Measurements from ENCODE around the gene TRAPPC5. TPM values are rescaled to one million over a fixed set of nuclear protein-coding genes. Genes with fewer than 3 reads are reported as not detected.

TRAPPC5 gene
- total and polyA plus RNA-seq, 10 of the 15 experiments (the other 5 are each of a cell fraction or from before 2014, with no cell fraction given), result 4.2 to 210 (median 89.1) TPM

DNA sequence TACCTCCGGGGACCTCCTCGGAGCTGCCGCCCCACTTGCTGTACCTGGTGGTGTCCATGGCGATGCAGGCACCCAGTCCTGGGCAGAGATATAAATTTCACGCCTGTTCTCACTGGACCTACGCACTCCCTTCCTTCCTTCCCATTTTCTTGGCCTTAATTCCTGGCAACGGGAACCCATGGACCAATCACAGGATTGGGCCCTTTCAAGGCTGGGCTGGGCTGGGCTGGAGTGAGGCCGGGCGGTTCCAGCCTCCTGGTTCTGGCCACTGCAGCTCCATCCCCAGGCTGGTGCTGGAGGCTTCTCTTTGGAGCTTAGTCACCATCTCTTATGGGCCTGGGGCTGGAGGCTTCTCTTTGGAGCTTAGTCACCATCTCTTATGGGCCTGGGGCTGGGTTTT is 51.4 kb downstream of the TRAPPC5 start, which contains the start of gene CLEC4G:
TSS of gene CLEC4G (minus strand) at position 66 of the 400 bp plus-strand sequence. CDS start at position 58, 8 bp downstream.
- ATAC-seq (no peak), DNase-seq (ENCODE audit: low read depth, low spot score) (no peak), FAIRE-seq (no peak)
- H4K20me1 ChIP-seq (ENCODE audit: control insufficient read depth, insufficient read depth), result no peaks in the 10 kb centered on the region
- in situ Hi-C loops (cut with MboI) (no loop called here), intact Hi-C loops (cut with micrococcal nuclease; ENCODE audit: unreplicated experiment) (no loop called here)
- no peak within 1 kb of the TSS for H3K27ac ChIP-seq (ENCODE audit: control insufficient read depth, insufficient read depth)
- H3K4me3 ChIP-seq, result no peak within 1 kb of the TSS
- ChIA-PET RAD21 (ENCODE audit: unreplicated experiment) (no interaction called here), CTCF (no interaction called here), POLR2A (no interaction called here), SMC1A (ENCODE audit: uncharacterized antibody, unreplicated experiment) (interaction anchor here (0.6 kb wide), 1 partner anchor 164 kb away, joined by 3 read pairs; no protein-coding TSS in a partner anchor)
- H3K79me2 ChIP-seq (ENCODE audit: control insufficient read depth, insufficient read depth, low read length), result no peaks in the 10 kb centered on the region
- no peaks in the 10 kb centered on the region; the same call in none of the 2 replicates for H3K4me1 ChIP-seq (ENCODE audit: control insufficient read depth, insufficient read depth, low read length)
- no peaks in the 10 kb centered on the region for H3K36me3 ChIP-seq (ENCODE audit: control insufficient read depth in 2 of 2, insufficient read depth in 2 of 2, low read length in 1 of 2)
- H3K27me3 ChIP-seq (replicated peaks in 1 of 2; ENCODE audit: control insufficient read depth in 2 of 2, insufficient read depth in 2 of 2, low read length in 1 of 2), result peaks cover 4% of the 10 kb centered on the region in 2 experiments; a peak in 3 of 4 replicates
- H3K9me3 ChIP-seq (replicated peaks; ENCODE audit: control insufficient read depth, insufficient read depth, low read length), result no peaks in the 10 kb centered on the region
- no peak within 1 kb of the TSS for H3K9ac ChIP-seq (ENCODE audit: control insufficient read depth, insufficient read depth, low read length)
- TF ChIP-seq RB1 (IDR thresholded peaks at IDR 0.05; ENCODE audit: borderline replicate concordance), result no peak
- H3K4me2 ChIP-seq (ENCODE audit: control insufficient read depth, insufficient read depth), result no peak within 1 kb of the TSS
- WGBS (ENCODE audit: insufficient coverage, insufficient replicate concordance, low lambda C conversion rate, missing lambda C conversion rate), result 75% methylated on average over 9 of the region's 9 CpGs
- no peak within 1 kb of the TSS for H2AFZ ChIP-seq (ENCODE audit: control insufficient read depth, low read depth, low read length)
- no TSS peak for BruUV-seq (replicated peaks)

- no peaks in the 10 kb centered on the region for H3K9me3 ChIP-seq (replicated peaks; ENCODE audit: control insufficient read depth, insufficient read depth, low read length)
- no peaks in the 10 kb centered on the region; the same call in none of the 2 replicates for H3K4me1 ChIP-seq (ENCODE audit: control insufficient read depth, insufficient read depth, low read length)
- WGBS (ENCODE audit: insufficient coverage, insufficient replicate concordance, low lambda C conversion rate, missing lambda C conversion rate), result 70% methylated on average over 6 of the region's 6 CpGs
- no peak overlapping the region for H3K4me2 ChIP-seq (ENCODE audit: control insufficient read depth, insufficient read depth)
- H3K27me3 ChIP-seq (replicated peaks in 1 of 2; ENCODE audit: control insufficient read depth in 2 of 2, insufficient read depth in 2 of 2, low read length in 1 of 2), result peaks cover 4% of the 10 kb centered on the region in 2 experiments; a peak in 3 of 4 replicates
- ChIA-PET CTCF (no interaction called here), RAD21 (ENCODE audit: unreplicated experiment) (no interaction called here), SMC1A (ENCODE audit: uncharacterized antibody, unreplicated experiment) (no interaction called here), POLR2A (no interaction called here)
- BruUV-seq (replicated peaks), result no TSS peak
- no peak overlapping the region for H3K9ac ChIP-seq (ENCODE audit: control insufficient read depth, insufficient read depth, low read length)
- no peaks in the 10 kb centered on the region for H3K79me2 ChIP-seq (ENCODE audit: control insufficient read depth, insufficient read depth, low read length)
- intact Hi-C loops (cut with micrococcal nuclease; ENCODE audit: unreplicated experiment) (no loop called here), in situ Hi-C loops (cut with MboI) (no loop called here)
- no peak overlapping the region for H3K4me3 ChIP-seq
- no peak overlapping the region for H2AFZ ChIP-seq (ENCODE audit: control insufficient read depth, low read depth, low read length)
- H3K36me3 ChIP-seq (ENCODE audit: control insufficient read depth in 2 of 2, insufficient read depth in 2 of 2, low read length in 1 of 2), result no peaks in the 10 kb centered on the region
- H4K20me1 ChIP-seq (ENCODE audit: control insufficient read depth, insufficient read depth), result no peaks in the 10 kb centered on the region
- ATAC-seq (no peak), DNase-seq (ENCODE audit: low read depth, low spot score) (no peak), FAIRE-seq (no peak)
- H3K27ac ChIP-seq (ENCODE audit: control insufficient read depth, insufficient read depth), result no peak overlapping the region
- TF ChIP-seq ZNF207 (IDR thresholded peaks at IDR 0.05; ENCODE audit: borderline replicate concordance), result no peak
- no peak for TF ChIP-seq CHD1 (IDR thresholded peaks at IDR 0.05; ENCODE audit: low read depth, low read length)
- no peak for TF ChIP-seq E4F1 (IDR thresholded peaks at IDR 0.05; ENCODE audit: borderline replicate concordance, partially characterized antibody)
- no peak for TF ChIP-seq MYB (IDR thresholded peaks at IDR 0.05; ENCODE audit: borderline replicate concordance, low read depth, low read length)
- no peak for TF ChIP-seq IRF4 (IDR thresholded peaks at IDR 0.05; ENCODE audit: low read depth, low read length)
- TF ChIP-seq SPI1 (IDR thresholded peaks at IDR 0.05; ENCODE audit: borderline replicate concordance, insufficient read depth, low read depth, low read length), result no peak
- no peak for TF ChIP-seq RUNX3 (IDR thresholded peaks at IDR 0.05; ENCODE audit: low read length)
- no peak for TF ChIP-seq ATF2 (IDR thresholded peaks at IDR 0.05; ENCODE audit: low read length)
- TF ChIP-seq MXI1 (IDR thresholded peaks at IDR 0.05; ENCODE audit: low read depth, low read length), result no peak
- no peak for TF ChIP-seq HSF1 (IDR thresholded peaks at IDR 0.05; ENCODE audit: low read depth, low read length)
- TF ChIP-seq YBX1 (IDR thresholded peaks at IDR 0.05), result no peak
These were observed 52.7 kb downstream of the TRAPPC5 start for GRCh38 chr19:7733376-7733775.

All from GM12878 (cell line).